ENCODE data around the gene ANGPTL2.

ANGPTL2 gene

GRCh38 chr9:127154003-127154389 lies 31.6 kb upstream of the ANGPTL2 start:
- TF ChIP-seq, protein P1, sequence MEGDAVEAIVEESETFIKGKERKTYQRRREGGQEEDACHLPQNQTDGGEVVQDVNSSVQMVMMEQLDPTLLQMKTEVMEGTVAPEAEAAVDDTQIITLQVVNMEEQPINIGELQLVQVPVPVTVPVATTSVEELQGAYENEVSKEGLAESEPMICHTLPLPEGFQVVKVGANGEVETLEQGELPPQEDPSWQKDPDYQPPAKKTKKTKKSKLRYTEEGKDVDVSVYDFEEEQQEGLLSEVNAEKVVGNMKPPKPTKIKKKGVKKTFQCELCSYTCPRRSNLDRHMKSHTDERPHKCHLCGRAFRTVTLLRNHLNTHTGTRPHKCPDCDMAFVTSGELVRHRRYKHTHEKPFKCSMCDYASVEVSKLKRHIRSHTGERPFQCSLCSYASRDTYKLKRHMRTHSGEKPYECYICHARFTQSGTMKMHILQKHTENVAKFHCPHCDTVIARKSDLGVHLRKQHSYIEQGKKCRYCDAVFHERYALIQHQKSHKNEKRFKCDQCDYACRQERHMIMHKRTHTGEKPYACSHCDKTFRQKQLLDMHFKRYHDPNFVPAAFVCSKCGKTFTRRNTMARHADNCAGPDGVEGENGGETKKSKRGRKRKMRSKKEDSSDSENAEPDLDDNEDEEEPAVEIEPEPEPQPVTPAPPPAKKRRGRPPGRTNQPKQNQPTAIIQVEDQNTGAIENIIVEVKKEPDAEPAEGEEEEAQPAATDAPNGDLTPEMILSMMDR (IDR thresholded peaks at IDR 0.05; ENCODE audit: low read depth, low read length, poor library complexity, severe bottlenecking): no peak
- TF ChIP-seq EZH2phosphoT487 (IDR thresholded peaks at IDR 0.05; ENCODE audit: borderline replicate concordance, low read length): no peak
- Histone ChIP-seq H3K27ac (ENCODE audit: low read depth, low read length) (no peak overlapping the region), H3K79me2 (ENCODE audit: control insufficient read depth, low read length) (no peaks in the 10 kb centered on the region), H3K9me3 (ENCODE audit: control insufficient read depth, insufficient read depth, low read length) (no peaks in the 10 kb centered on the region), H3K9me2 (replicated peaks; ENCODE audit: control insufficient read depth, low read length) (no peaks in the 10 kb centered on the region), H3F3A (ENCODE audit: control insufficient read depth, insufficient read depth) (no peaks in the 10 kb centered on the region), H3K27me3 (ENCODE audit: control insufficient read depth, low read length) (no peaks in the 10 kb centered on the region), H4K20me1 (ENCODE audit: control insufficient read depth, insufficient read depth, low read depth, low read length) (peaks cover 6% of the 10 kb centered on the region; the same call in 1 of the 2 replicates), H3K4me3 (ENCODE audit: low read length) (no peak overlapping the region), H3K4me2 (ENCODE audit: low read length) (peak overlapping the region; percentile 42), H3K36me3 (ENCODE audit: control insufficient read depth, low read length) (no peaks in the 10 kb centered on the region), H3K4me1 (ENCODE audit: control insufficient read depth, low read length) (peaks cover 16% of the 10 kb centered on the region)

DNA sequence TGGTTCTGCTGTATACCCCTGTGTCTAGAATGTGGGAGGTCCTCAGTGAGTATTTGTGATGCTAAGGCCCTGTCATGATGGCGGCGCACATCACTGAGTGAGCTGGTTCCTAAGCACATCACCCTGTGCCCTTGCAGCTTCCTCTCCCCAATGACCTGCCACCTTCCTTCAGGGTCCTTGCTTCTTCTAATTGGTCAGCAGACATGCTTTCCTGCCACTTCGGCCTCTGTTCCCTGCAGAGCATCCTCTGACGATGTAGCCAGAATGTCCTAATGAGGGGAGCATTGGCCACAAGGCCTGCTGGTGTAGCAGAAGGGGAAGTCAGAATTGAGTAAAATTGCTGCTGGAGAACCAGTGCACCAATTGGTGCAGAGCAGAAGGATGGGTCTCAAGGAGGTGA lies 31.1 kb upstream of the ANGPTL2 start:
- H3K79me2 ChIP-seq (ENCODE audit: control insufficient read depth, low read length): no peaks in the 10 kb centered on the region
- no peaks in the 10 kb centered on the region for H3K36me3 ChIP-seq (ENCODE audit: control insufficient read depth, low read length)
- H3K27ac ChIP-seq (ENCODE audit: low read depth, low read length): no peak overlapping the region
- peaks cover 6% of the 10 kb centered on the region; the same call in 1 of the 2 replicates for H4K20me1 ChIP-seq (ENCODE audit: control insufficient read depth, insufficient read depth, low read depth, low read length)
- H3K4me2 ChIP-seq (ENCODE audit: low read length): 0 out of 2 replicates have a peak overlapping the region, but pooled peaks have one; percentile 42
- peaks cover 16% of the 10 kb centered on the region for H3K4me1 ChIP-seq (ENCODE audit: control insufficient read depth, low read length)
- no peaks in the 10 kb centered on the region; the same call in 1 of the 2 replicates for H3K27me3 ChIP-seq (ENCODE audit: control insufficient read depth, low read length)
- H3K9me2 ChIP-seq (replicated peaks; ENCODE audit: control insufficient read depth, low read length): no peaks in the 10 kb centered on the region
- H3K9me3 ChIP-seq (ENCODE audit: control insufficient read depth, insufficient read depth, low read length): no peaks in the 10 kb centered on the region
- no peak overlapping the region for H3K4me3 ChIP-seq (ENCODE audit: low read length)
- TF ChIP-seq EZH2phosphoT487 (IDR thresholded peaks at IDR 0.05; ENCODE audit: borderline replicate concordance, low read length): no peak
- TF ChIP-seq, protein P1 (IDR thresholded peaks at IDR 0.05; ENCODE audit: low read depth, low read length, poor library complexity, severe bottlenecking): no peak
- H3F3A ChIP-seq (ENCODE audit: control insufficient read depth, insufficient read depth): no peaks in the 10 kb centered on the region

DNA sequence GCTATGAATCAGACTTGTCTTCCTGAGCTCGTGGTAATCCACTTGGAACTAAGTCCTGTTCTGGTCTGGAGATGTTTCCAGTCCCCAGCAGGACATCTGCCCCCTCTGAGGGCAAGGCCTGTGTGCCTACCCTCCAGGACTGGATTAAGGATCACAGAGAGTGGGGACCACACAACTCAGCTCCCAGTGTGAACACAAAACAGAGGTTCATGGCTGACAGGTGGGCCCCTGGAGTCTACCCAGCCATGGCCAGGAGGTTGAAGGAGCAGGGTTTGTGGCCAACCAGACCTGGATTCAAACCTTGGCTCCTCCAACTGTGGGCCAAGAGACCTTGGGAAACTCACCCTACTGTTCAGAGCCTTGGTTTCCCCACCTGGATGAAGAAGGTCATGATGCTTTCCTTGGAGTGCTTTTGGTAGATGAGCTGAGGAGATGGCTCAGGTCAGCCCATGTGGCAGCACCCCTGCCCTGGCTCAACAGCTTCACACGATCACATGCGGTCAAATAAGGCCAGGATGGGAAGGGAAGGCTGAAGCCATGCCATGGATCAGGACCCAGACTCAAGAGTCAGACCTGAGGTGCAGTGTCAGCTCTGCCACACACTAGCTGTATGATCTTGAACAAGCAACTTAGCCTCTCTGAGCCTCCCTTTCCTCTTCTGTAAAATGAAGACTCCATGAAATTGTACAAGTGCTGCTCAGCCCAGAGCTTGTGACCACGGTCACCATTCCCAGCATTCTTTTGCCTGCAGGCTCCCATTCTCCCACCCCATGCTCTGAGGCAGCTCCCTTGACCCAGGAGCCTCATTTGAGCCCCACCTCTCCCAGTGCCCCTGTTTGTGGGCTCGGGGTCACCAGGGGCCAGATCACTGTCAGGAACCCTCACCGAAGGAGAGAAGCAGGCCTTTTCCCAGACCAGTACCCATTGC lies 27.3 kb upstream of the ANGPTL2 start:
- Histone ChIP-seq H4K20me1 (ENCODE audit: control insufficient read depth, insufficient read depth, low read depth, low read length) (peaks cover 9% of the 10 kb centered on the region; the same call in 1 of the 2 replicates), H3K27ac (ENCODE audit: low read depth, low read length) (no peak overlapping the region), H3K4me3 (ENCODE audit: low read length) (no peak overlapping the region), H3K9me2 (replicated peaks; ENCODE audit: control insufficient read depth, low read length) (no peaks in the 10 kb centered on the region), H3K36me3 (ENCODE audit: control insufficient read depth, low read length) (no peaks in the 10 kb centered on the region), H3K4me2 (ENCODE audit: low read length) (no peak overlapping the region), H3K9me3 (ENCODE audit: control insufficient read depth, insufficient read depth, low read length) (no peaks in the 10 kb centered on the region), H3K79me2 (ENCODE audit: control insufficient read depth, low read length) (no peaks in the 10 kb centered on the region), H3F3A (ENCODE audit: control insufficient read depth, insufficient read depth) (no peaks in the 10 kb centered on the region), H3K27me3 (ENCODE audit: control insufficient read depth, low read length) (no peaks in the 10 kb centered on the region; the same call in 1 of the 2 replicates), H3K4me1 (ENCODE audit: control insufficient read depth, low read length) (peaks cover 14% of the 10 kb centered on the region)
- TF ChIP-seq, protein P1 (IDR thresholded peaks at IDR 0.05; ENCODE audit: low read depth, low read length, poor library complexity, severe bottlenecking): no peak
- no peak for TF ChIP-seq EZH2phosphoT487 (IDR thresholded peaks at IDR 0.05; ENCODE audit: borderline replicate concordance, low read length)
